Activated gamma-delta T cell (primary cell): ENCODE measurements around the gene RASSF8.

Experiments used
- DNase-seq: peaks from one replicate; lab custom pipeline; 2025; lab: John Stamatoyannopoulos, UW

Gene RASSF8

GRCh38 chr12:25962932-25963525 lies 4.5 kb downstream of the RASSF8 start:
- DNase-seq: no peak

- no peak for DNase-seq
These were observed 7.2 kb downstream of the RASSF8 start for GRCh38 chr12:25965682-25966081.

- no peak for DNase-seq
These were observed 11.6 kb downstream of the RASSF8 start for GRCh38 chr12:25970082-25970481.

- no peak for DNase-seq
These were observed 12.6 kb downstream of the RASSF8 start for GRCh38 chr12:25970916-25971653.

- no peak for DNase-seq
These were observed 13.2 kb downstream of the RASSF8 start for GRCh38 chr12:25971654-25972041.

- DNase-seq: no peak
These were observed 14.3 kb downstream of the RASSF8 start for GRCh38 chr12:25972783-25973182.

- DNase-seq: no peak
These were observed 16.7 kb downstream of the RASSF8 start for GRCh38 chr12:25975179-25975578.

- no peak for DNase-seq
These were observed 17.2 kb downstream of the RASSF8 start for GRCh38 chr12:25975682-25976081.

- DNase-seq: no peak
These were observed 17.8 kb downstream of the RASSF8 start for GRCh38 chr12:25976289-25976688.

- DNase-seq: no peak
These were observed 18.6 kb downstream of the RASSF8 start for GRCh38 chr12:25977047-25977446.

- DNase-seq: no peak
These were observed 20.6 kb downstream of the RASSF8 start for GRCh38 chr12:25979059-25979458.

GRCh38 chr12:25979563-25979962 lies 21.1 kb downstream of the RASSF8 start:
- no peak for DNase-seq

- DNase-seq: no peak
These were observed 21.6 kb downstream of the RASSF8 start for GRCh38 chr12:25980035-25980434.

- no peak for DNase-seq
These were observed 23.1 kb downstream of the RASSF8 start for GRCh38 chr12:25981597-25981996.

- no peak for DNase-seq
These were observed 23.9 kb downstream of the RASSF8 start for GRCh38 chr12:25982416-25982815.

- no peak for DNase-seq
These were observed 25.1 kb downstream of the RASSF8 start for GRCh38 chr12:25983625-25984024.

- no peak for DNase-seq
These were observed 26.3 kb downstream of the RASSF8 start for GRCh38 chr12:25984759-25985158.

GRCh38 chr12:25985316-25986175 lies 27.1 kb downstream of the RASSF8 start:
- no peak for DNase-seq

GRCh38 chr12:25986180-25986579 lies 27.7 kb downstream of the RASSF8 start:
- no peak for DNase-seq

- no peak for DNase-seq
These were observed 30.0 kb downstream of the RASSF8 start for GRCh38 chr12:25988505-25988904.

- no peak for DNase-seq
These were observed 32.0 kb downstream of the RASSF8 start for GRCh38 chr12:25990495-25990894.

GRCh38 chr12:25992026-25992782 lies 33.7 kb downstream of the RASSF8 start:
- DNase-seq: no peak
